ENCODE data around the gene KREMEN1.

KREMEN1 gene

GRCh38 chr22:29152045-29152953 lies 79.5 kb downstream of the KREMEN1 start:
- DNase-seq (ENCODE audit: low read depth in 2 of 2), result no peak

DNA sequence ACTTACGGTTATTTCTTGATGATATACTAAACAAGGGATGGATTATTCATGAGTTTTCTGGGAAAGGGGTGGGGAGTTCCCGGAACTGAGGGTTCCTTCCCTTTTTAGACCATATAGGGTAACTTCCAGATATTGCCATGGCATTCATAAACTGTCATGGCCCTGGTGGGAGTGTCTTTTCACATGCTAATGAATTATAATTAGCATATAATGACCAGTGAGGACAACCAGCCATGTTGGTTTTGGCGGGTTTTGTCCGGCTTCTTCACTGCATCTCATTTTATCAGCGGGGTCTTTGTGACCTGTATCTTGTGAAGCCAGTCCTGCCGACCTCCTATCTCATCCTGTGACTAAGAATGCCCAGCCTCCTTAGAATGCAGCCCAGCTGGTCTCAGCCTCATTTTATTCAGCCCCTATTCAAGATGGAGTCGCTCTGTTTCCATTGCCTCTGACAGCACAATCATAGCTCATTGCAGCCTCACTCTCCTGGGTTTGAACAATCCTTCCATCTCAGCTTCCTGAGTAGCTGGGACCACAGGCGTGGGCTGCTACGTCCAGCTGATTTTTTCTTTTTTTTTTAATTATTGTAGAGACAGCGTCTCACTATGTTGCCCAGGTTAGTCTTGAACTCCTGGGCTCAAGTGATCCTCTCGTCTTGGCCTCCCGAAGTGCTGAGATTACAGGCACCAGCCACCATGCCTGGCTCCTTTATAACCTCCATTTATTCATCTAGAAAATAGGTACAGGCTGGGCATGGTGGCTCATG lies 80.3 kb downstream of the KREMEN1 start:
- no peak for DNase-seq (ENCODE audit: low read depth in 2 of 2)

GRCh38 chr22:29154364-29155048 lies 81.7 kb downstream of the KREMEN1 start:
- DNase-seq (ENCODE audit: low read depth in 2 of 2), result peak; percentile 24 to 56

- no peak for DNase-seq (ENCODE audit: low read depth in 2 of 2)
These were observed 83.1 kb downstream of the KREMEN1 start for GRCh38 chr22:29155966-29156365.

DNA sequence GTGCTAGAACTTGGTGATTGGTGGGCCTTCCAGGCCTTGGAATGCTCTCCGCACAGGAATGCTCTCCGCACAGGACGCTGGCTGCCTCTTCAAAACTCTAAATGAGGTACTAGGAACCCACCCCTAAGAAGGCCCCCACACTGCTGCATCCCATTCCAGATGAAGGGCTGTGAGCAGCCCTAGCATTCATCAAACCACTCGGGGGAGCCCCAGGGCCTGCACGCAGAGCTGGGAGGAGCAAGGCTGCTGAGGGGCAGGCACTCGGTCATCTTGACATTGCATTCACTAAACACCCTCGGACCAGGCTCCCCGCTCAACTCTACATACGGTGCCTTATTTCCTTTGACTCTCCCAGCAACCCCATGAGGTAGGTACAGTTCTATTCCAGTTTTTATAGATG lies 83.7 kb downstream of the KREMEN1 start:
- DNase-seq (ENCODE audit: low read depth in 2 of 2), result no peak

DNA sequence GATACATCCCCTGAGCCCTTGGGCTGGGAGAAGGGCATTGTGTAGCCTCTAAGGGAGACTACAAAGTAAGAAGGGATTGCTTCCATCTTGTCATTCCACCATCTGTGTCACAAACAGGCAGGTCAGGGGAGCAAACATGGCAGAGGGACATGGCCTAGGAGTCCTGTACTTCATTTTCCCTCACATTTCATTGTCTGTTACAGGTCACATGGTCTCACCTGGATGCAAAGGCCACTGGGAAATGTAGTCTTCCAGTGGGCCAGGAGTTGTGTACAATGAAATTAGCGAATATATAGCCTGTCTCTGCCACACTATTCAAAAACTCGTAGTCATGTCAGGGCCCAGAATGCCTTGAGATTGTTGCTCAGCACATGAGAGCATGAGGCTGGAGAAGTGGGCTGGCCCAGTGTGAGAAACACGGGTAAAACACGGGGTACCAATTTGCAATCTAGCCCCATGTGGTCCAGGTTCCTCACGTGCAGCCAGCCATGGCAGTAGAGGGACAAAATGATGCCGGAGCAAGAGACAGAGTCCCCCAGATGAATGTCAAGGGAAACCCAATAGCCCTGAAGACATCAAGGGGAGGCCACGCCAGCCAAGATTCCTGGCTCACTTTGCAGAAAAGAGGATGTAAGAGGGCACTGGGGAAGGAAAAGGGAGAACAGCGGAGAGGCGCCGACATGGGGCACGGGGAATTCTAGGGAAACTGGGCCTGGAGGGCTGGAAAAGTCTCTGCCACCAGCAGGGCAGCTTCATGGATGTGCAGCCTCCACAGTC lies 85.1 kb downstream of the KREMEN1 start:
- DNase-seq (ENCODE audit: low read depth in 2 of 2), result no peak

- DNase-seq (ENCODE audit: low read depth in 2 of 2), result no peak
These were observed 85.7 kb downstream of the KREMEN1 start for GRCh38 chr22:29158546-29158945.

DNA sequence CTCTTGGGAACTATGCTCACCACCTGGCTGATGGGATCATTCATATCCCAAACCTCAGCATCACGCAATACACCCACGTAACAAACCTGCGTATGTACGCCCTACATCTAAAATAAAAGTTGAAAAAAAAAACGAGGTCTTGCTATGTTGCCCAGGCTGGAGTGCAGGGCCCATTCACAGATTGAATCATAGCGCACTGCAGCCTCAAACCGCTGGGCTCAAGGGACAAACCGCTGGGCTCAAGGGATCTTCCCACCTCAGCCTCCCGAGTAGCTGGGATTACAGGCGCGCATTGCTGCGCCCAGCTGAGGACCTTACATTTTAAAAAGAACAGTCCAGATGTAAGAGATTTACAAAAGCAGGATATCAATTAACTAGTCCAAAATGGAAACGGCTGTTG lies 91.0 kb downstream of the KREMEN1 start:
- DNase-seq (ENCODE audit: low read depth in 2 of 2), result no peak

DNA sequence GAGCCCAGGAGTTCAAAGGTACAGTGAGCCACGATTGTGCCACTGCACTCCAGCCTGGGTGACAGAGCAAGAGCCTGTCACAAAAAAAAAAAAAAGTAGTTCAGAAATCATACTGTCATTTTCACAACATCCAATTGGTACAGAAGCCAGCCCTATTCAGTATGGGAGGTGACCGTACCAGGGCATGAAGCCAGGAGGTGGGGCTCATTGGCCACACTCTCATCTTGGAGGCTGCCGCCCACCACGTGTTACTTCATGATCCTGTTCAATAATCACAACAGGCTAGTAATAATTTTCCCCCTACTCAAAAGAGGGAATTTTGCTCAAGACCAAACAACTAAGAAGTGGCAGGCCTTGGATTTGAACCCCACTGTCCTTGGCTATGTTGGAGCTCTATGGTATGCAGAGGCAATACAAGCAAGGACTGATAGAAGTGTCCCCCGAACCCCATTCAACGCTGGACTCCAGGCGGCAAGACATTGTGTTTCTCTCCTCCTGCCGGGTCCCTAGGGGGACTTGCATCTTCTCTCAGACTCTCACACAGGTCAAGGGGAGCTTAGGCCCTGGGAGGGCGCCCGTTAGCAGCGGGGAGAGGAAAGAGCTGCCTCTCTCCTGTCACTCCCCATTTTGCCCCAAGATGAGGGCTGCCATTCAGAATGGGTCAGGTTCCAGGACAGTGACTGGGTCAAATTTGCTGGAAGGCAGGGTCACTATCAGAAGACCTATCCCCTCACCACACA lies 92.7 kb downstream of the KREMEN1 start:
- DNase-seq (ENCODE audit: low read depth in 2 of 2), result no peak

DNA sequence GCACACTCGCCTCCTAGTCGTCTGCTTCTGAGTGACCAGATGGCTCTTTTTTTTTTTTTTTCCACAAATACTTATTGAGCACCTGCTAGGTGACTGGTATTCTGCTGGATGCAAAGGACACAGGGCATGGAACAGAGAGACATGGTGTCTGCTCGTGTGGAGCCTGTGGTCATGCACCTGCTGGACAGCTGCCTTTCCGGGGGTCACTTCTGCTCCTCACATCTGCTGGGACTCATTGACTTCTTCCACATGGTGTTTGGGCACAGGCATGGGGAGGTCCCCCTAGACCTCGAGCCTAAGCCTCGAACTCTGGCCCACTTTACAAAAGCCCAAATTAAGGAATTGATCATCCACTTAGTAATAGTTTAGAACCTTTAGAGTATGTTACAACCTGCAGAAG lies 93.3 kb downstream of the KREMEN1 start:
- no peak for DNase-seq (ENCODE audit: low read depth in 2 of 2)

DNA sequence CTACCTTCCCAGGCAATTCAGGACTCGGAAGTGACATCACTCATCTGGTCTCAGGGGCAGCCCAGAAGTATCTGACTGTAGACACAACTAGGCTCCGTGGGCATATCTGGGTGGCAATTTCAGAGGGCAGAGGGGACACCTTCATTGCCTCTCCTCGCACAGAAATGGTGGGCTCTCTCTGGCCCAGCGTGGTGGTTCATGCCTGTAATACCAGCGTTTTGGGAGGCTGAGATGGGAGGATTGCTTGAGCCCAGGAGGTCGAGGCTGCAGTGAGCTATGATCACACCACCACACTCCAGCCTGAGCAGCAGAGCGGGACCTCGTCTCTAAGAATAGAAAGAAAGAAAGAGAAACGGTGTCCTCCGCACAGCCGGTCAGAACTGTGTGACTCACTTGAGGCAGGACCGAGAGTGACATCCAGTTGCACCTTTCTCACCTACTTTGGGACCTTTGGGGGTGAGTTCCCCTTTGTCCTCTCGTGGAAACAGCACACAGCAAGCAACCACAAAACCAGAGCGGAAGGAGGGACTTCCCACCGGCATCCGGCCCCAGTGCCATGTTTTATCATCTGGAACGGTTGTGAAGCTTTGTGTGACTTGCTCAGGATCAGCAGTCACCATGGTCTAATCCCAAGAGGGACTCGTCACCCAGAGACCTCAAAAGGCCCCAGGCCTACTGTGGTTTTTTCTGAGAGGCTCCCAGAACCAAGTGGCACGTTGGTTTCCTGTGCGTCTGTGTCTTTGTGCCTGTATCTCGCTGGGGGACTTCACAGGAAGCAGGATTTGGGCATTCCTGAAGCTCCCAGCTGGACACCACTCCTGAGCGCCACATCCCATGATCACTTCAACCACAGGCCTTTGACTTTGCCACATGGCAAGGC lies 94.4 kb downstream of the KREMEN1 start:
- peak; percentile 6 to 19 for DNase-seq (ENCODE audit: low read depth in 2 of 2)

DNA sequence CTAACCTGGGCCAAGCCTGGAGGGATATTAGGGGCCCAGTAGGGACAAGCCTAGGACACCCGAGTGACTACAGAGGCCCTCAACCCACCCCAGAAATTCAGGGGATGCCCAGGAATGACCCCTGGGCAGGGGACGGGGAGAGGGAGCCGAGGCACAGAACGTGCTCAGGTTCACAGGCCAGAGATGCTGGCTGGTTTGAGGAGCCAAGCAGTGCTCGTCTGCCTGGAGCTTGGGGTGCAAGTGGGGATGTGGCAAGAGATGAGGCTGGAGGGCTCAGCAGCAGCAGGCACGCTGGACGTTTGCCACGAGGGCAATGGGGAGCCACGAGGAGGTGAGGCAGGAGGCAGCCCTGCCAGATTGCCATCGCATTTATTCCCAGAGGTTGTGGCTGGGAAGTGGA lies 98.9 kb downstream of the KREMEN1 start:
- no peak for DNase-seq (ENCODE audit: low read depth in 2 of 2)

DNA sequence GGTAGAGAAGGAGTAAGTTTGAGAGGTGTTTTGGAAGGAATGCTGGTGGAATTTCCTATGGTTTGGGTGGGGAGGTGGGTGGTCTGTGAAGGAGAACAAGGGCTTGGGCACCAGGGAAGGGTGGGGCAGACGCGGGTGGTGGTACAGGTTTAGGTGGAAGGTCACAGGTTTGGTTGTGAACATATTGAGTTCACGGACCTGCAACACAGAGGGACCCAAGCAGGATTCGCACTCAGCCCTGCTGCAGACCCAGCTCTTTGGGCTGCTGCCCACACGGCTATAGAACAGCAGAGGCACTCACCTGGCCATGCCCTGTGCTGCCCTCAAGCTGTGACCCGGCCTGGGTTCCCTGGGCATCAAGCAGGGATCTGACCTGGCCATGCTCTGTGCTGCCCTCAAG lies 99.4 kb downstream of the KREMEN1 start:
- no peak for DNase-seq (ENCODE audit: low read depth in 2 of 2)

- no peak for DNase-seq (ENCODE audit: low read depth in 2 of 2)
These were observed 102.5 kb downstream of the KREMEN1 start for GRCh38 chr22:29175312-29175835.

DNA sequence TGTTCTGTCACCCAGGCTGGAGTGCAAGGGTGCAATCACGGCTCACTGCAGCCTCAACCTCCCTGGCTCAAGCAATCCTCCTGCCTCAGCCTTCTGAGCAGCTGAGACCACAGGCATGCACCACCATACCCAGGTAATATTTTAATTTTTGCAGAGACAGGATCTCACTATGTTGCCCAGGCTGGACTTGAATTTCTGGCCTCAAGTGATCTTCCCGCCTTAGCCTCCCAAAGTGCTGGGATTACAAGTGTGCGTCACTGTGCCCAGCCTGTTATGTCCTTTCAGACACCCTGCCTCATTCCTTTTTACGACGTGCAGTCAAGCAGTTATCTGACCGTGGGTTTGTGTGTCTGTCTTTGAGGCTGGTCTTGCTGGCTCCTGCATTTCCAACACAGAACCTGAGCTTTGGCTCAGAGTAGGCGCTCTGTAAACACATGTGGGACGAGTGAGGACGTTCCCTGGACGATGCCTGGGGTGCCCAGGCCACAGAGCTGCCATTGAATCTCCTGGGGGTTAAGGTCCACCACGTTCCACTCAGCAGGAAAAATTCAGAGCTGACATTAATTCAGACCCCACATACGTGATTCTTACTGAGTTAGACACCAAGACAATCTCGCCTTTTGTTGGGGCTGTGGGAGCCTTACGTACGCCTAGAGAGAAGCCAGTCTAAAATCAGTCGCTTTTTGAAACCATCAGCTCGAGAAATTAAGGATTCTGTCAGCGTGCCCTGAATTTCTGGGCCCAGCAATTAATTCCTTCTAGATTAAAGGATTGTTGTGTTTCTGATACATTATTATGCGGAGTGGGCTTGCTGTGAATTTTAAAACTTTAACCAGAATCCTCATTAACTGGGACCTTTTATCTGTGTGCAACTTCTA lies 111.4 kb downstream of the KREMEN1 start:
- no peak for DNase-seq (ENCODE audit: low read depth in 2 of 2)

- DNase-seq (ENCODE audit: low read depth in 2 of 2), result no peak
These were observed 112.1 kb downstream of the KREMEN1 start for GRCh38 chr22:29184849-29185490.

- DNase-seq (ENCODE audit: low read depth in 2 of 2), result no peak
These were observed 113.5 kb downstream of the KREMEN1 start for GRCh38 chr22:29186302-29186701.

DNA sequence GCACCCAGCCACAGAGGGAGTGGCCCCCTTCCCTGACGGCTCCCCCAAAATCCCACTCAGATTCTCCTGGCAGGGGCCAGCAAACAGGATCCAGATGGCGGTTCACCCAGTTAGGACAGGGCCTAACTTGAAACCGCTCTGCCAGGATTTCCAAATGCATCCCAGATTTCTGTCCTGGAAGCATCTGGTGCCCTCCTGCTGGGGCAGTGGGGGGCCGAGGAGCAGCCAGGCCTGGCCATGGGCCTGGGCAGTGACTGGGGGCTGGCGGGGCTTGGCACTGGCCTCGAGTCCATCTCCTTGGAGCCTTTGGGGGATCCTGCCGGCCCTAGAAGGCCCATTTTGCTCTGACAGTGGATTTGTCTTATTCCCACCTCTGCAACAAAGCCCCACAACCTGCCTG lies 115.0 kb downstream of the KREMEN1 start:
- DNase-seq (ENCODE audit: low read depth in 2 of 2), result no peak

Measured in stimulated activated CD8-positive, alpha-beta memory T cell treated with anti-CD3 and anti-CD28 coated beads, Interleukin-7, amount 100 ng/mL, for 4 hours (primary cell).